ENCODE measurements around the gene WDR45.

Gene WDR45

GRCh38 chrX:49043987-49044281, 35.8 kb downstream of the WDR45 start (continued):
- TF ChIP-seq SP2 (tag by site-specific recombination; IDR thresholded peaks at IDR 0.05) = no peak
- TF ChIP-seq ZEB2 (tag by site-specific recombination; IDR thresholded peaks at IDR 0.05) = no peak
- TF ChIP-seq ZNF701 (tag by site-specific recombination; IDR thresholded peaks at IDR 0.05) = no peak
- no peak for TF ChIP-seq ZNF354C (tag by site-specific recombination; IDR thresholded peaks at IDR 0.05; ENCODE audit: borderline replicate concordance, low read depth)
- peak; percentile 95 for TF ChIP-seq PRDM10 (tag by site-specific recombination; IDR thresholded peaks at IDR 0.05)
- no peak for TF ChIP-seq ZNF239 (tag by site-specific recombination; IDR thresholded peaks at IDR 0.05)
- TF ChIP-seq PATZ1 (tag by site-specific recombination; IDR thresholded peaks at IDR 0.05) = no peak
- TF ChIP-seq ZNF138 (tag by site-specific recombination; IDR thresholded peaks at IDR 0.05; ENCODE audit: borderline replicate concordance) = no peak
- TF ChIP-seq ZNF133 (tag by site-specific recombination; IDR thresholded peaks at IDR 0.05) = no peak
- no peak for TF ChIP-seq ZNF350 (tag by site-specific recombination; IDR thresholded peaks at IDR 0.05)
- no peak for TF ChIP-seq HIC1 (tag by site-specific recombination; IDR thresholded peaks at IDR 0.05)
- TF ChIP-seq ZNF223 (tag by site-specific recombination; IDR thresholded peaks at IDR 0.05) = peak; percentile 79
- TF ChIP-seq ZSCAN16 (tag by site-specific recombination; IDR thresholded peaks at IDR 0.05) = no peak
- TF ChIP-seq KLF17 (tag by site-specific recombination; IDR thresholded peaks at IDR 0.05) = no peak
- no peak for TF ChIP-seq ZFHX2 (tag by site-specific recombination; conservative IDR thresholded peaks at IDR 0.05)
- TF ChIP-seq INSM2 (tag by site-specific recombination; IDR thresholded peaks at IDR 0.05) = no peak
- no peak for TF ChIP-seq KLF10 (tag by site-specific recombination; IDR thresholded peaks at IDR 0.05)
- TF ChIP-seq OSR2 (tag by site-specific recombination; IDR thresholded peaks at IDR 0.05) = no peak
- no peak for TF ChIP-seq PRDM1 (tag by site-specific recombination; IDR thresholded peaks at IDR 0.05)
- TF ChIP-seq ZNF366 (tag by site-specific recombination; conservative IDR thresholded peaks at IDR 0.05) = no peak
- no peak for TF ChIP-seq KLF9 (tag by site-specific recombination; IDR thresholded peaks at IDR 0.05; ENCODE audit: low read depth)
- no peak for TF ChIP-seq ZNF423 (tag by site-specific recombination; IDR thresholded peaks at IDR 0.05)
- no peak for TF ChIP-seq ZNF398 (tag by site-specific recombination; IDR thresholded peaks at IDR 0.05)
- TF ChIP-seq MEIS1 (CRISPR knock-in tag; IDR thresholded peaks at IDR 0.05; ENCODE audit: borderline replicate concordance) = no peak
- TF ChIP-seq FEZF1 (tag by site-specific recombination; IDR thresholded peaks at IDR 0.05) = no peak
- no peak for TF ChIP-seq ELK4 (IDR thresholded peaks at IDR 0.05; ENCODE audit: borderline replicate concordance, low read depth, low read length)

Data from HEK293 (cell line).